ENCODE measurements around the gene CRELD2.

- no peak for TF ChIP-seq POLR2A (IDR thresholded peaks at IDR 0.05; ENCODE audit: low read depth, low read length)
- no peak for TF ChIP-seq POLR2AphosphoS5 (IDR thresholded peaks at IDR 0.05; ENCODE audit: low read depth, low read length)
These were observed 21.3 kb upstream of the CRELD2 start for GRCh38 chr22:49897015-49897684.

Data from GM12892 (cell line).